Osteoblast (primary cell): Measurements from ENCODE around the gene SPAG16. TPM values are rescaled to one million over a fixed set of nuclear protein-coding genes. Genes with fewer than 3 reads are reported as not detected.

Experiments
- DNase-seq: peaks from one replicate; pipeline ENCODE4 v3.0.0; 2011; ENCODE audit warnings: low spot score, mixed read lengths; ENCODE audit not compliant: insufficient read length; ENCODE audit errors: missing footprints
- H2AFZ ChIP-seq: 2 replicates; pipeline ENCODE4 v1.6.0; 2011; ENCODE audit warnings: mild to moderate bottlenecking, low read length
- H3K27ac ChIP-seq: 2 replicates; pipeline ENCODE4 v1.5.1; 2011; ENCODE audit warnings: mild to moderate bottlenecking, low read depth, low read length, moderate library complexity
- H3K27me3 ChIP-seq: 2 replicates; pipeline ENCODE4 v1.6.0; 2012; ENCODE audit warnings: mild to moderate bottlenecking, control low read depth, inconsistent platforms, low read length, moderate library complexity; ENCODE audit not compliant: insufficient read depth
- H3K36me3 ChIP-seq: 2 replicates; pipeline ENCODE4 v1.5.1; 2011; ENCODE audit warnings: mild to moderate bottlenecking, low read length, control low read depth, moderate library complexity; ENCODE audit not compliant: insufficient read depth
- H3K4me1 ChIP-seq: 2 replicates; pipeline ENCODE4 v1.5.1; 2011; ENCODE audit warnings: mild to moderate bottlenecking, low read length, control low read depth, moderate library complexity; ENCODE audit not compliant: insufficient read depth
- H3K4me2 ChIP-seq: 2 replicates; pipeline ENCODE4 v1.6.0; 2011; ENCODE audit warnings: mild to moderate bottlenecking, low read length; ENCODE audit not compliant: insufficient read depth
- H3K4me3 ChIP-seq: fragments of 200-600 bp; sonication (generic); 3 replicates; pipeline ENCODE4 v1.5.1; 2012; ENCODE audit warnings: mild to moderate bottlenecking, low read length, inconsistent platforms; ENCODE audit not compliant: insufficient read depth
- H3K79me2 ChIP-seq: 2 replicates; pipeline ENCODE4 v1.6.0; 2012; ENCODE audit warnings: mild to moderate bottlenecking, low read length, control low read depth, inconsistent platforms; ENCODE audit not compliant: insufficient read depth
- H3K9me3 ChIP-seq: 2 replicates; pipeline ENCODE4 v1.5.1; 2011; ENCODE audit warnings: low read depth, low read length, control low read depth
- H4K20me1 ChIP-seq: 2 replicates; pipeline ENCODE4 v1.6.0; 2012; ENCODE audit warnings: mild to moderate bottlenecking, low read length, control low read depth; ENCODE audit not compliant: insufficient read depth
- CTCF ChIP-seq: IDR thresholded peaks from 2 replicates; pipeline ENCODE4 v1.5.1; 2011; ENCODE audit warnings: mild to moderate bottlenecking, low read depth, low read length, moderate library complexity; ENCODE audit errors: extremely low read depth
- total RNA-seq: library from RNA; depleted of rRNA; stranded (reverse); fragments of >200 nt; gene quantifications from 2 replicates; pipeline ENCODE4 v1.2.3, GENCODE V29; 2012

The SPAG16 gene
- total RNA-seq, 1 donor: 47.8 TPM

GRCh38 chr2:213644926-213645325 lies 360.7 kb downstream of the SPAG16 start:
- Histone ChIP-seq H3K27me3 (no peaks in the 10 kb centered on the region), H3K79me2 (no peaks in the 10 kb centered on the region), H3K4me3 (no peak overlapping the region), H2AFZ (no peak overlapping the region), H3K9me3 (peaks cover 3% of the 10 kb centered on the region), H3K36me3 (no peaks in the 10 kb centered on the region), H3K27ac (no peak overlapping the region), H3K4me2 (no peak overlapping the region), H4K20me1 (no peaks in the 10 kb centered on the region), H3K4me1 (no peaks in the 10 kb centered on the region)
- TF ChIP-seq CTCF: no peak
- no peak for DNase-seq

GRCh38 chr2:213649176-213649575 lies 364.9 kb downstream of the SPAG16 start:
- H3K4me2 ChIP-seq: no peak overlapping the region
- no peak overlapping the region for H3K4me3 ChIP-seq
- H3K9me3 ChIP-seq: peaks cover 6% of the 10 kb centered on the region
- no peak for TF ChIP-seq CTCF
- H3K4me1 ChIP-seq: no peaks in the 10 kb centered on the region
- H3K36me3 ChIP-seq: no peaks in the 10 kb centered on the region
- no peaks in the 10 kb centered on the region for H4K20me1 ChIP-seq
- no peaks in the 10 kb centered on the region for H3K79me2 ChIP-seq
- H3K27ac ChIP-seq: no peak overlapping the region
- no peak for DNase-seq
- H3K27me3 ChIP-seq: no peaks in the 10 kb centered on the region
- H2AFZ ChIP-seq: no peak overlapping the region

GRCh38 chr2:213664817-213665216 lies 380.6 kb downstream of the SPAG16 start:
- no peaks in the 10 kb centered on the region for H4K20me1 ChIP-seq

GRCh38 chr2:213669657-213670056 lies 385.4 kb downstream of the SPAG16 start:
- no peak overlapping the region for H3K4me2 ChIP-seq
- no peak overlapping the region for H3K4me3 ChIP-seq
- no peak for DNase-seq
- H3K36me3 ChIP-seq: no peaks in the 10 kb centered on the region
- H4K20me1 ChIP-seq: no peaks in the 10 kb centered on the region
- H3K9me3 ChIP-seq: no peaks in the 10 kb centered on the region
- no peak overlapping the region for H2AFZ ChIP-seq
- no peaks in the 10 kb centered on the region for H3K79me2 ChIP-seq
- no peaks in the 10 kb centered on the region for H3K4me1 ChIP-seq
- TF ChIP-seq CTCF: no peak
- H3K27me3 ChIP-seq: no peaks in the 10 kb centered on the region
- no peak overlapping the region for H3K27ac ChIP-seq

More at GRCh38 chr2:213664817-213665216, 380.6 kb downstream of the SPAG16 start:
- Histone ChIP-seq H3K4me1 (no peaks in the 10 kb centered on the region), H3K36me3 (no peaks in the 10 kb centered on the region), H3K79me2 (no peaks in the 10 kb centered on the region), H3K27me3 (no peaks in the 10 kb centered on the region), H3K27ac (no peak overlapping the region), H3K4me2 (no peak overlapping the region), H3K4me3 (no peak overlapping the region), H3K9me3 (peaks cover 4% of the 10 kb centered on the region), H2AFZ (no peak overlapping the region)
- TF ChIP-seq CTCF: no peak
- DNase-seq: no peak
